HUES64 (cell line): Measurements from ENCODE around the gene TSSK6.
A peak's percentile ranks its signal among the peaks of the same experiment; 100 is the strongest.

Experiments used
- H3K27ac ChIP-seq: 2 replicates; pipeline ENCODE4 v1.7.0; 2013; ENCODE audit warnings: low read depth, low read length, inconsistent platforms
- H3K27me3 ChIP-seq: 2 replicates; pipeline ENCODE4 v1.6.1; 2013; ENCODE audit warnings: mild to moderate bottlenecking, low read length; ENCODE audit not compliant: insufficient read depth
- H3K36me3 ChIP-seq: 2 replicates; pipeline ENCODE4 v1.6.1; 2013; ENCODE audit warnings: mild to moderate bottlenecking, low read length; ENCODE audit not compliant: insufficient read depth
- H3K4me1 ChIP-seq: 2 replicates; pipeline ENCODE4 v1.6.1; 2013; ENCODE audit warnings: mild to moderate bottlenecking, low read length, moderate library complexity; ENCODE audit not compliant: insufficient read depth
- H3K4me3 ChIP-seq: 2 replicates; pipeline ENCODE4 v1.5.1; 2013; ENCODE audit warnings: mild to moderate bottlenecking, low read length, moderate library complexity
- H3K9ac ChIP-seq: 2 replicates; pipeline ENCODE4 v1.6.1; 2013; ENCODE audit warnings: mild to moderate bottlenecking, low read depth, low read length
- H3K9me3 ChIP-seq: 2 replicates; pipeline ENCODE4 v1.6.1; 2013; ENCODE audit warnings: low read depth, low read length; ENCODE audit not compliant: insufficient read depth
- WGBS: fragments of 150-250, 120-280 bp; methylation state at CpG from one replicate; pipeline ENCODE4 v1.1.7; 2013; ENCODE audit warnings: missing lambda C conversion rate; 5-methylcytosine and 5-hydroxymethylcytosine counted together

The TSSK6 gene

GRCh38 chr19:19488875-19489690, 26.3 kb downstream of the TSSK6 start:
- H3K9ac ChIP-seq = peak overlapping the region; percentile 47
- no peaks in the 10 kb centered on the region for H3K9me3 ChIP-seq
- WGBS = 57% methylated on average over 14 of the region's 14 CpGs
- H3K27me3 ChIP-seq = no peaks in the 10 kb centered on the region
- peaks cover 28% of the 10 kb centered on the region for H3K36me3 ChIP-seq
- no peak overlapping the region for H3K4me3 ChIP-seq
- peak overlapping the region; percentile 88 for H3K27ac ChIP-seq
- peaks cover 37% of the 10 kb centered on the region for H3K4me1 ChIP-seq

GRCh38 chr19:19487950-19488874, 27.1 kb downstream of the TSSK6 start:
- Histone ChIP-seq H3K27ac (peak overlapping the region; percentile 84), H3K4me3 (no peak overlapping the region), H3K27me3 (no peaks in the 10 kb centered on the region), H3K9ac (peak overlapping the region; percentile 47; the same call in 1 of the 2 replicates), H3K4me1 (peaks cover 37% of the 10 kb centered on the region), H3K9me3 (no peaks in the 10 kb centered on the region), H3K36me3 (peaks cover 25% of the 10 kb centered on the region)
- 83% methylated on average over 20 of the region's 20 CpGs for WGBS

GRCh38 chr19:19487077-19487949, 28.0 kb downstream of the TSSK6 start:
- Histone ChIP-seq H3K27ac (peak overlapping the region; percentile 84; the same call in 1 of the 2 replicates), H3K9ac (peak overlapping the region; percentile 20; the same call in 1 of the 2 replicates), H3K27me3 (no peaks in the 10 kb centered on the region), H3K9me3 (no peaks in the 10 kb centered on the region), H3K4me1 (peaks cover 37% of the 10 kb centered on the region), H3K4me3 (no peak overlapping the region), H3K36me3 (peaks cover 23% of the 10 kb centered on the region)
- WGBS = 93% methylated on average over 9 of the region's 9 CpGs

- WGBS = 90% methylated on average over 15 of the region's 15 CpGs
- H3K36me3 ChIP-seq = peaks cover 24% of the 10 kb centered on the region
- H3K27me3 ChIP-seq = no peaks in the 10 kb centered on the region
- peaks cover 37% of the 10 kb centered on the region for H3K4me1 ChIP-seq
- H3K9ac ChIP-seq = no peak overlapping the region; the same call in 1 of the 2 replicates
- no peaks in the 10 kb centered on the region for H3K9me3 ChIP-seq
- no peak overlapping the region for H3K27ac ChIP-seq
- no peak overlapping the region for H3K4me3 ChIP-seq
These were observed 28.8 kb downstream of the TSSK6 start for GRCh38 chr19:19486343-19487076.

- H3K36me3 ChIP-seq = peaks cover 24% of the 10 kb centered on the region
- 92% methylated on average over 5 of the region's 5 CpGs for WGBS
- H3K9me3 ChIP-seq = no peaks in the 10 kb centered on the region
- H3K27ac ChIP-seq = no peak overlapping the region
- H3K4me3 ChIP-seq = no peak overlapping the region
- no peak overlapping the region for H3K9ac ChIP-seq
- H3K27me3 ChIP-seq = no peaks in the 10 kb centered on the region
- peaks cover 37% of the 10 kb centered on the region for H3K4me1 ChIP-seq
These were observed 29.4 kb downstream of the TSSK6 start for GRCh38 chr19:19485998-19486290.

- Histone ChIP-seq H3K9me3 (no peaks in the 10 kb centered on the region), H3K4me3 (no peak overlapping the region), H3K27ac (peak overlapping the region; percentile 42; the same call in 1 of the 2 replicates), H3K4me1 (peaks cover 37% of the 10 kb centered on the region), H3K9ac (0 out of 2 replicates have a peak overlapping the region, but pooled peaks have one; percentile 16), H3K27me3 (no peaks in the 10 kb centered on the region), H3K36me3 (peaks cover 26% of the 10 kb centered on the region)
- 91% methylated on average over 15 of the region's 15 CpGs for whole genome bisulfite sequencing
These were observed 30.0 kb downstream of the TSSK6 start for GRCh38 chr19:19485161-19485997.

GRCh38 chr19:19482809-19483596, 32.3 kb downstream of the TSSK6 start:
- Histone ChIP-seq H3K9me3 (no peaks in the 10 kb centered on the region), H3K27ac (no peak overlapping the region), H3K36me3 (peaks cover 36% of the 10 kb centered on the region), H3K9ac (no peak overlapping the region), H3K27me3 (no peaks in the 10 kb centered on the region), H3K4me3 (no peak overlapping the region), H3K4me1 (peaks cover 16% of the 10 kb centered on the region)
- 93% methylated on average over 19 of the region's 19 CpGs for WGBS

GRCh38 chr19:19480688-19481087, 34.7 kb downstream of the TSSK6 start:
- Histone ChIP-seq H3K4me1 (peaks cover 15% of the 10 kb centered on the region), H3K9me3 (no peaks in the 10 kb centered on the region), H3K9ac (no peak overlapping the region), H3K4me3 (no peak overlapping the region), H3K27ac (no peak overlapping the region), H3K36me3 (peaks cover 33% of the 10 kb centered on the region), H3K27me3 (no peaks in the 10 kb centered on the region)
- 93% methylated on average over 5 of the region's 5 CpGs for WGBS

GRCh38 chr19:19477705-19478383, 37.5 kb downstream of the TSSK6 start:
- Histone ChIP-seq H3K9ac (no peak overlapping the region), H3K36me3 (peaks cover 29% of the 10 kb centered on the region)
- WGBS = 93% methylated on average over 10 of the region's 10 CpGs

More at GRCh38 chr19:19477705-19478383, 37.5 kb downstream of the TSSK6 start:
- no peaks in the 10 kb centered on the region for H3K9me3 ChIP-seq
- no peaks in the 10 kb centered on the region for H3K27me3 ChIP-seq
- no peak overlapping the region for H3K27ac ChIP-seq
- no peak overlapping the region for H3K4me3 ChIP-seq
- H3K4me1 ChIP-seq = peaks cover 20% of the 10 kb centered on the region
